ENCODE measurements around the gene ADAP2.

ADAP2 gene

GRCh38 chr17:31007695-31008373 lies 86.1 kb downstream of the ADAP2 start:
- peak overlapping the region; percentile 83 for H3K4me3 Mint-ChIP-seq
- DNase-seq: no peak
- H3K9me3 Mint-ChIP-seq: no peaks in the 10 kb centered on the region
- H3K36me3 Mint-ChIP-seq (ENCODE audit: low read depth): peaks cover 4% of the 10 kb centered on the region
- peaks cover 20% of the 10 kb centered on the region for H3K27me3 Mint-ChIP-seq
- H3K27ac Mint-ChIP-seq: peak overlapping the region; percentile 3
- H3K4me1 Mint-ChIP-seq (ENCODE audit: low read depth): peaks cover 20% of the 10 kb centered on the region

DNA sequence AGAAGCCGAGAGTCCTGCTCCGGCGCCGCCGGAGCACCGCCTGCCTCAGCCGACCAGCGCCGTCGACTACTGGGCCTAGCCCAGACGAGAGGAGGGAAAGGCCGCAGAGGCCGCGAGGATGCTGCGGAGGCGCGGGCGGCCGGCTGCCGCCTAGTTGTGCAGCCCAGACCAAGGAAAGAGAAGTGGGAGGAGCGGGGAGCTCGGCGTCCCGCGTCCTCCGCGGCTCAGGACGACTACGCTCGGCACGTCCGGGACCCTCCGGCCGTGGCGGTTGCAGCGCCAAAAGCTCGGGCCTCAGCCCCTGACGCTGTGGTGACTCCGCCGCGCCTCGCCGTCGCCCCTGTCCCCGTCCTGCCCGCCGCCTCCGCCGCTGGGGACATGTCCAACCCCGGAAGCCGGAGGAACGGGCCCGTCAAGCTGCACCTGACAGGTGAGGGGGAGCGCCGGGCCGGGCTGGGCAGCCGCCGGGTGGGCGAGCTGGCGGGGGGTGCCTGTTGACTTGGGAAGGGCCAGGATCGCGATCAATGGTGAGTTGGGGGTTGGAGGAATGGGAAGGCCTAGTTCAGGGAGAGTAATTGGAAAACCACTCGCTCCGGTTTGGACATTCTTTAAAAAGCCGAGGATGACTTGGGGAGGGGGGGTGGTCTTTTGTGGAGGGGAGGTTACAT lies 86.8 kb downstream of the ADAP2 start:
- Mint-ChIP-seq H3K4me3 (peak overlapping the region; percentile 83), H3K36me3 (ENCODE audit: low read depth) (peaks cover 4% of the 10 kb centered on the region), H3K9me3 (no peaks in the 10 kb centered on the region), H3K27ac (peak overlapping the region; percentile 88), H3K27me3 (peaks cover 20% of the 10 kb centered on the region), H3K4me1 (ENCODE audit: low read depth) (peaks cover 20% of the 10 kb centered on the region)
- DNase-seq: peak; percentile 74

Measured in activated T-cell treated with anti-CD3 and anti-CD28 coated beads, Interleukin-2, amount 50 U/mL, for 24 hours (primary cell).